Ishikawa (cell line): Measurements from ENCODE around the gene DUSP18.

Experiments used
- CEBPB ChIP-seq: IDR thresholded peaks from 2 replicates; pipeline ENCODE4 v1.6.1; 2012
- CREB1 ChIP-seq: IDR thresholded peaks from 2 replicates; pipeline ENCODE4 v1.6.1; 2012; ENCODE audit warnings: low read depth
- EGR1 ChIP-seq: IDR thresholded peaks from 2 replicates; pipeline ENCODE4 v1.6.1; 2012
- EP300 ChIP-seq: IDR thresholded peaks from 2 replicates; pipeline ENCODE4 v1.6.1; 2012; ENCODE audit warnings: borderline replicate concordance
- FOXM1 ChIP-seq: IDR thresholded peaks from 2 replicates; pipeline ENCODE4 v1.6.1; 2012; ENCODE audit warnings: low read depth, borderline replicate concordance
- MAX ChIP-seq: IDR thresholded peaks from 2 replicates; pipeline ENCODE4 v1.6.1; 2012
- NFIC ChIP-seq: IDR thresholded peaks from 2 replicates; pipeline ENCODE4 v1.6.1; 2012
- RAD21 ChIP-seq: IDR thresholded peaks from 2 replicates; pipeline ENCODE4 v1.6.1; 2012; ENCODE audit warnings: low read depth
- REST ChIP-seq: IDR thresholded peaks from 2 replicates; pipeline ENCODE4 v1.6.1; 2012; ENCODE audit warnings: low read depth, mild to moderate bottlenecking
- TAF1 ChIP-seq: IDR thresholded peaks from 2 replicates; pipeline ENCODE4 v1.6.1; 2012; ENCODE audit warnings: low read depth, mild to moderate bottlenecking
- TCF12 ChIP-seq: IDR thresholded peaks from 2 replicates; pipeline ENCODE4 v1.6.1; 2012; ENCODE audit warnings: low read depth
- USF1 ChIP-seq: IDR thresholded peaks from 2 replicates; pipeline ENCODE4 v1.6.1; 2012
- YY1 ChIP-seq: IDR thresholded peaks from 2 replicates; pipeline ENCODE4 v1.6.1; 2012; ENCODE audit warnings: low read depth

DNA sequence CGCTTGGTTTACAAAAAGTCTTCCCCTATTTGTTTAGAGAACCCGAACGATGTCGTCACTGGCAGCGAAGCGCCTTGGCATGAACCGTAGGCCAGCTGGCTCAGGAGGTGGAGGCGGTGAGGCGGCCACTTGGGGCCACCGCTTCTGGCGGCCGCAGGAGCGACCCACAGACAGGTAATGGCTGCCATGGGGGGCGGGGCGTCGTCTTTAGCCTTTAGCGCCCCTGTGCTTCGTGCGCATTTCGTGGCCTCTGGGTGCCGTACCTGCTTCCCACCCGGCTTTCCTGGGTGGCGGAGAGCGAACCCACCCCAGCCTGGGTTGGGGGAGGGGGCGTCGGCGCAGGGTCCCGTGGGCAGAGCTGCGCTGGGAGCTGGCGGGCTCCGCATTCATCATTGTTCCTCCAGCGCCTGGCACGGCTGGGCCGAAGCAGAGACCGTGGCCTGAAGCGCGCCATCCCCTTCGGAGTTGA lies 26.5 kb upstream of the DUSP18 start:
- TF ChIP-seq EP300 (no peak), USF1 (0 out of 2 replicates have a peak, but pooled peaks have one; percentile 17), FOXM1 (no peak), MAX (no peak), REST (no peak), EGR1 (no peak), TCF12 (no peak), TAF1 (peak; percentile 22; the same call in 1 of the 2 replicates), YY1 (peak; percentile 92), CREB1 (no peak), NFIC (0 out of 2 replicates have a peak, but pooled peaks have one; percentile 6), CEBPB (no peak), RAD21 (no peak)
